ENCODE data around the gene CTNND2. TPM values are rescaled to one million over a fixed set of nuclear protein-coding genes. Genes with fewer than 3 reads are reported as not detected.

Gene CTNND2
- polyA plus RNA-seq, 1 of the 3 experiments (the other 2 are of a cell fraction): not detected

DNA sequence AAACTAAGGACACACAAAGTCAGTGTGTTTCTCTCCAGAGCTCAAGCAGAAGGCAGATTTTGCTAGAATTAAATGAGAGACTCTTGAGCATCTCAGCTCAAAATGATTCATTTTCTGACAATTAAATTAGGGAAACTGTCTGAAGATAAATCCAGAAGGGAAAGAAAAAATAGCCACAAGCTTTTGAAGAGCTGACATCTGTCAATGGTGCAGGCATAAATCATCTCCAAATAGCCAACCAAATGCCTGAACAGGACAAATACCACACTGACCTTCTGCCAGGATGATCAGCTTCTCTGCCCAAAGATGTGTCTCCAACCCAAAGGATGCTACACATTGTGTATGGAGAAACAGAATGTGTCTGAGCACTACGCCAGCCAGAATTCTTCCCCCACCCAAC lies 199.3 kb downstream of the CTNND2 start:
- H3K9me2 ChIP-seq: no peaks in the 10 kb centered on the region
- no peaks in the 10 kb centered on the region for H3K36me3 ChIP-seq (replicated peaks in 1 of 2; ENCODE audit: control insufficient read depth in 1 of 2, insufficient read depth in 2 of 2, low read length in 1 of 2)
- no peaks in the 10 kb centered on the region for H4K20me1 ChIP-seq (ENCODE audit: insufficient read depth)
- H3K9ac ChIP-seq: no peak overlapping the region
- ChIA-PET POLR2A (no interaction called here), CTCF (no interaction called here)
- no peaks in the 10 kb centered on the region for H3K9me3 ChIP-seq
- TF ChIP-seq TEAD4 (IDR thresholded peaks at IDR 0.05; ENCODE audit: borderline replicate concordance, insufficient read depth) (no peak), CHD2 (IDR thresholded peaks at IDR 0.05; ENCODE audit: low read length, partially characterized antibody) (no peak), FOXM1 (IDR thresholded peaks at IDR 0.05; ENCODE audit: low read depth) (no peak), POLR2AphosphoS5 (IDR thresholded peaks at IDR 0.05; ENCODE audit: low read depth, low read length) (no peak), MEF2A (IDR thresholded peaks at IDR 0.05; ENCODE audit: borderline replicate concordance, low read depth) (no peak), GATA2 (CRISPR knock-in tag; IDR thresholded peaks at IDR 0.05) (no peak)
- TF ChIP-seq, protein P1, sequence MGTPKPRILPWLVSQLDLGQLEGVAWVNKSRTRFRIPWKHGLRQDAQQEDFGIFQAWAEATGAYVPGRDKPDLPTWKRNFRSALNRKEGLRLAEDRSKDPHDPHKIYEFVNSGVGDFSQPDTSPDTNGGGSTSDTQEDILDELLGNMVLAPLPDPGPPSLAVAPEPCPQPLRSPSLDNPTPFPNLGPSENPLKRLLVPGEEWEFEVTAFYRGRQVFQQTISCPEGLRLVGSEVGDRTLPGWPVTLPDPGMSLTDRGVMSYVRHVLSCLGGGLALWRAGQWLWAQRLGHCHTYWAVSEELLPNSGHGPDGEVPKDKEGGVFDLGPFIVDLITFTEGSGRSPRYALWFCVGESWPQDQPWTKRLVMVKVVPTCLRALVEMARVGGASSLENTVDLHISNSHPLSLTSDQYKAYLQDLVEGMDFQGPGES (IDR thresholded peaks at IDR 0.05; ENCODE audit: low read depth, low read length): no peak
- TF ChIP-seq, protein P2, sequence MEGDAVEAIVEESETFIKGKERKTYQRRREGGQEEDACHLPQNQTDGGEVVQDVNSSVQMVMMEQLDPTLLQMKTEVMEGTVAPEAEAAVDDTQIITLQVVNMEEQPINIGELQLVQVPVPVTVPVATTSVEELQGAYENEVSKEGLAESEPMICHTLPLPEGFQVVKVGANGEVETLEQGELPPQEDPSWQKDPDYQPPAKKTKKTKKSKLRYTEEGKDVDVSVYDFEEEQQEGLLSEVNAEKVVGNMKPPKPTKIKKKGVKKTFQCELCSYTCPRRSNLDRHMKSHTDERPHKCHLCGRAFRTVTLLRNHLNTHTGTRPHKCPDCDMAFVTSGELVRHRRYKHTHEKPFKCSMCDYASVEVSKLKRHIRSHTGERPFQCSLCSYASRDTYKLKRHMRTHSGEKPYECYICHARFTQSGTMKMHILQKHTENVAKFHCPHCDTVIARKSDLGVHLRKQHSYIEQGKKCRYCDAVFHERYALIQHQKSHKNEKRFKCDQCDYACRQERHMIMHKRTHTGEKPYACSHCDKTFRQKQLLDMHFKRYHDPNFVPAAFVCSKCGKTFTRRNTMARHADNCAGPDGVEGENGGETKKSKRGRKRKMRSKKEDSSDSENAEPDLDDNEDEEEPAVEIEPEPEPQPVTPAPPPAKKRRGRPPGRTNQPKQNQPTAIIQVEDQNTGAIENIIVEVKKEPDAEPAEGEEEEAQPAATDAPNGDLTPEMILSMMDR (IDR thresholded peaks at IDR 0.05): no peak
- H3K79me2 ChIP-seq (ENCODE audit: insufficient read depth): no peaks in the 10 kb centered on the region
- H3K4me3 ChIP-seq (ENCODE audit: low read depth in 2 of 2, low read length in 1 of 2): no peak overlapping the region
- WGBS (ENCODE audit: low lambda C conversion rate): 4% methylated on average over 1 of the region's 1 CpG
- no peaks in the 10 kb centered on the region for H3K27me3 ChIP-seq (ENCODE audit: insufficient read depth)
- no peak for DNase-seq
- H3F3A ChIP-seq (replicated peaks; ENCODE audit: insufficient read depth): no peaks in the 10 kb centered on the region
- H3K4me1 ChIP-seq (ENCODE audit: control insufficient read depth in 1 of 2, insufficient read depth in 2 of 2, low read depth in 1 of 2, low read length in 1 of 2): no peaks in the 10 kb centered on the region
- H3K27ac ChIP-seq (ENCODE audit: low read depth in 2 of 2, low read length in 1 of 2): no peak overlapping the region
- H3K4me2 ChIP-seq: no peak overlapping the region
- H2AFZ ChIP-seq (ENCODE audit: low read depth): no peak overlapping the region

DNA sequence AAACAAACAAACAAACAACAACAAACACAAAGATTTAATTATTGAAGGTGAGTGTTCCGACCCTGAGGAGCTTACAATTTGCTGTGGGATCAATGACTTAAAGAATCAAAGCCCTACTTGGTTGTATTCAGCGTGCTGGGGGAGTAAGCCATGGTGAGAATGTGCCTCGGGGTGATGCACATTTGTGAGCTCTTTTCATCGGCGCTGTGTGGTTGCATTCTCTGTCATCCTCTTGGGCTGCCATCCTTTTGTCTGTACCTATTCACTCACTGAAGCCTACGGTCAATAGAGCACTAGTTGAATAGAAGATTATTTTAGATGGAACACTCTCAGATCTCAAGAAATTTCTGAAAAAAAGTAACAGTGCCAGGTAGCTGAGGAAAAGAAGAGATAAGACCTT lies 203.9 kb downstream of the CTNND2 start:
- no peak for DNase-seq
- WGBS (ENCODE audit: low lambda C conversion rate): 7% methylated on average over 6 of the region's 6 CpGs
- Histone ChIP-seq H3F3A (replicated peaks; ENCODE audit: insufficient read depth) (no peaks in the 10 kb centered on the region), H3K79me2 (ENCODE audit: insufficient read depth) (no peaks in the 10 kb centered on the region), H3K9me2 (no peaks in the 10 kb centered on the region), H3K9ac (no peak overlapping the region), H3K9me3 (no peaks in the 10 kb centered on the region), H4K20me1 (ENCODE audit: insufficient read depth) (no peaks in the 10 kb centered on the region), H3K4me3 (ENCODE audit: low read depth in 2 of 2, low read length in 1 of 2) (no peak overlapping the region), H3K4me2 (no peak overlapping the region), H3K27me3 (ENCODE audit: insufficient read depth) (no peaks in the 10 kb centered on the region), H3K4me1 (ENCODE audit: control insufficient read depth in 1 of 2, insufficient read depth in 2 of 2, low read depth in 1 of 2, low read length in 1 of 2) (no peaks in the 10 kb centered on the region), H3K36me3 (replicated peaks in 1 of 2; ENCODE audit: control insufficient read depth in 1 of 2, insufficient read depth in 2 of 2, low read length in 1 of 2) (no peaks in the 10 kb centered on the region), H3K27ac (ENCODE audit: low read depth in 2 of 2, low read length in 1 of 2) (no peak overlapping the region), H2AFZ (ENCODE audit: low read depth) (no peak overlapping the region)
- CTCF ChIA-PET: no interaction called here
- POLR2A ChIA-PET: no interaction called here
- TF ChIP-seq, protein P2 (IDR thresholded peaks at IDR 0.05): no peak
- TF ChIP-seq, protein P3, sequence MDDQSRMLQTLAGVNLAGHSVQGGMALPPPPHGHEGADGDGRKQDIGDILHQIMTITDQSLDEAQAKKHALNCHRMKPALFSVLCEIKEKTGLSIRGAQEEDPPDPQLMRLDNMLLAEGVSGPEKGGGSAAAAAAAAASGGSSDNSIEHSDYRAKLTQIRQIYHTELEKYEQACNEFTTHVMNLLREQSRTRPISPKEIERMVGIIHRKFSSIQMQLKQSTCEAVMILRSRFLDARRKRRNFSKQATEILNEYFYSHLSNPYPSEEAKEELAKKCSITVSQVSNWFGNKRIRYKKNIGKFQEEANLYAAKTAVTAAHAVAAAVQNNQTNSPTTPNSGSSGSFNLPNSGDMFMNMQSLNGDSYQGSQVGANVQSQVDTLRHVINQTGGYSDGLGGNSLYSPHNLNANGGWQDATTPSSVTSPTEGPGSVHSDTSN (IDR thresholded peaks at IDR 0.05): no peak
- TF ChIP-seq TCF12 (IDR thresholded peaks at IDR 0.05) (no peak), POLR2AphosphoS5 (IDR thresholded peaks at IDR 0.05; ENCODE audit: low read depth, low read length) (no peak), TAF1 (IDR thresholded peaks at IDR 0.05; ENCODE audit: borderline replicate concordance, low read depth, low read length) (no peak), FOXM1 (IDR thresholded peaks at IDR 0.05; ENCODE audit: low read depth) (no peak), FOXJ3 (CRISPR knock-in tag; IDR thresholded peaks at IDR 0.05) (no peak), JUND (IDR thresholded peaks at IDR 0.05) (no peak), MXI1 (IDR thresholded peaks at IDR 0.05; ENCODE audit: low read depth, low read length) (no peak), RAD21 (IDR thresholded peaks at IDR 0.05; ENCODE audit: low read length) (no peak), NRF1 (IDR thresholded peaks at IDR 0.05; ENCODE audit: low read depth, low read length) (no peak), SIN3A (IDR thresholded peaks at IDR 0.05; ENCODE audit: borderline replicate concordance, low read depth, low read length) (no peak)
- TF ChIP-seq, protein P4, sequence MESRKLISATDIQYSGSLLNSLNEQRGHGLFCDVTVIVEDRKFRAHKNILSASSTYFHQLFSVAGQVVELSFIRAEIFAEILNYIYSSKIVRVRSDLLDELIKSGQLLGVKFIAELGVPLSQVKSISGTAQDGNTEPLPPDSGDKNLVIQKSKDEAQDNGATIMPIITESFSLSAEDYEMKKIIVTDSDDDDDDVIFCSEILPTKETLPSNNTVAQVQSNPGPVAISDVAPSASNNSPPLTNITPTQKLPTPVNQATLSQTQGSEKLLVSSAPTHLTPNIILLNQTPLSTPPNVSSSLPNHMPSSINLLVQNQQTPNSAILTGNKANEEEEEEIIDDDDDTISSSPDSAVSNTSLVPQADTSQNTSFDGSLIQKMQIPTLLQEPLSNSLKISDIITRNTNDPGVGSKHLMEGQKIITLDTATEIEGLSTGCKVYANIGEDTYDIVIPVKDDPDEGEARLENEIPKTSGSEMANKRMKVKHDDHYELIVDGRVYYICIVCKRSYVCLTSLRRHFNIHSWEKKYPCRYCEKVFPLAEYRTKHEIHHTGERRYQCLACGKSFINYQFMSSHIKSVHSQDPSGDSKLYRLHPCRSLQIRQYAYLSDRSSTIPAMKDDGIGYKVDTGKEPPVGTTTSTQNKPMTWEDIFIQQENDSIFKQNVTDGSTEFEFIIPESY (IDR thresholded peaks at IDR 0.05; ENCODE audit: borderline replicate concordance, low read depth): no peak
- TF ChIP-seq, protein P5, sequence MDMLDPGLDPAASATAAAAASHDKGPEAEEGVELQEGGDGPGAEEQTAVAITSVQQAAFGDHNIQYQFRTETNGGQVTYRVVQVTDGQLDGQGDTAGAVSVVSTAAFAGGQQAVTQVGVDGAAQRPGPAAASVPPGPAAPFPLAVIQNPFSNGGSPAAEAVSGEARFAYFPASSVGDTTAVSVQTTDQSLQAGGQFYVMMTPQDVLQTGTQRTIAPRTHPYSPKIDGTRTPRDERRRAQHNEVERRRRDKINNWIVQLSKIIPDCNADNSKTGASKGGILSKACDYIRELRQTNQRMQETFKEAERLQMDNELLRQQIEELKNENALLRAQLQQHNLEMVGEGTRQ (IDR thresholded peaks at IDR 0.05; ENCODE audit: borderline replicate concordance, low read depth, low read length): no peak

Measured in SK-N-SH (cell line).